AG10803 (cell line): ENCODE measurements around the gene TAF4.
"Not testable (repeated sequence)": the region's sequence is repeated elsewhere in the genome, so short reads cannot be mapped to it uniquely, and the experiment has no call there.

Experiments used
- DNase-seq: peaks from one replicate; pipeline ENCODE4 v3.0.0; 2010; ENCODE audit warnings: low read depth
- H3K4me3 ChIP-seq: 2 replicates; pipeline ENCODE4 v1.5.1; 2011; ENCODE audit warnings: mild to moderate bottlenecking, low read length, control low read depth
- TF ChIP-seq, protein P1 (sequence below): conservative IDR thresholded peaks from 2 replicates; pipeline ENCODE4 v1.5.1; 2011; ENCODE audit warnings: mild to moderate bottlenecking, low read length, control low read depth, inconsistent platforms

The TAF4 gene

GRCh38 chr20:61976263-61976643 is 89.4 kb downstream of the TAF4 start:
- no peak for DNase-seq
- TF ChIP-seq, protein P1, sequence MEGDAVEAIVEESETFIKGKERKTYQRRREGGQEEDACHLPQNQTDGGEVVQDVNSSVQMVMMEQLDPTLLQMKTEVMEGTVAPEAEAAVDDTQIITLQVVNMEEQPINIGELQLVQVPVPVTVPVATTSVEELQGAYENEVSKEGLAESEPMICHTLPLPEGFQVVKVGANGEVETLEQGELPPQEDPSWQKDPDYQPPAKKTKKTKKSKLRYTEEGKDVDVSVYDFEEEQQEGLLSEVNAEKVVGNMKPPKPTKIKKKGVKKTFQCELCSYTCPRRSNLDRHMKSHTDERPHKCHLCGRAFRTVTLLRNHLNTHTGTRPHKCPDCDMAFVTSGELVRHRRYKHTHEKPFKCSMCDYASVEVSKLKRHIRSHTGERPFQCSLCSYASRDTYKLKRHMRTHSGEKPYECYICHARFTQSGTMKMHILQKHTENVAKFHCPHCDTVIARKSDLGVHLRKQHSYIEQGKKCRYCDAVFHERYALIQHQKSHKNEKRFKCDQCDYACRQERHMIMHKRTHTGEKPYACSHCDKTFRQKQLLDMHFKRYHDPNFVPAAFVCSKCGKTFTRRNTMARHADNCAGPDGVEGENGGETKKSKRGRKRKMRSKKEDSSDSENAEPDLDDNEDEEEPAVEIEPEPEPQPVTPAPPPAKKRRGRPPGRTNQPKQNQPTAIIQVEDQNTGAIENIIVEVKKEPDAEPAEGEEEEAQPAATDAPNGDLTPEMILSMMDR, result no peak
- H3K4me3 ChIP-seq, result no peak overlapping the region

- DNase-seq, result no peak
- TF ChIP-seq, protein P1, result no peak
Observed at GRCh38 chr20:61975407-61976129, 90.1 kb downstream of the TAF4 start.

GRCh38 chr20:61974357-61974665 is 91.4 kb downstream of the TAF4 start:
- no peak overlapping the region for H3K4me3 ChIP-seq
- DNase-seq, result no peak
- TF ChIP-seq, protein P1, result no peak

More at GRCh38 chr20:61975407-61976129, 90.1 kb downstream of the TAF4 start:
- H3K4me3 ChIP-seq, result no peak overlapping the region

DNA sequence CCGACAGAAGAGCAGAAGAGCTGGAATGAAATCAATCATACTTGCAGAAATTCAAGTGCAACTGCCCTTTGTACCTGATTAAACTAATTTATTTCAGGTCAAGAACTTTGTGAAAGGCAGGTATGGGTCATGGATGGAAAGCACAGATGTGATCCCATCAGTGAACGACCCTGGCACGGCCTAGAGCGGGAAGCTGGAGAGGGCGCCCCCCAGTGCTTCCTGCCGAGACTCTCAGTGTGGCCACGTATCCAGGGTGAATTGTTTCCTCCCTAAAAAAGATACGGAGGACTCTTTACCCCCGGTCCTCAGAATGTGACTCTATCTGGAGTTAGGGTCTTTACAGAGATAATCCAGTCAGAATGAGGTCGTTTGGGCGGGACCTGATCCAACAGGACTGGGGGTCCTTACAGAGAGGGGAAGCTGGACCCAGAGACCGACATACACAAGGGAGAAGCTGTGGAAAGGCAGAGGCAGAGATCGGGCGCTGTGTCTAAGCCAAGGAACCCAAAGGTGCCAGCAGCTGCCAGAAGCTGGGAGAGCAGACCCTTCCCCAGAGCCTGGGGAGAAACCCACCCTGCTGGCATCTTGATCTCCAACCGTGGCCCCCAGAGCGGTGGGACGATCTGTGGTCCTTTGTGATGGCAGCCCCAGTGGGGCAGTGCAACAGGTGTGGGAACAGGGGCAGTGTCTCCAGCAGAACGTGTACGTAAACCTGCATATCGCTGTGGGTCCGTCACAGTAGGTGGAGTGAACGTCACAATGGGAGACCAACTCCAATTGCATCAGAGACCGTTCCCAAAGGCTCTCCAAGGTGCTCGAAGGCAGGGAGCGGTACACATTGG is 91.9 kb downstream of the TAF4 start:
- no peak for DNase-seq
- no peak overlapping the region for H3K4me3 ChIP-seq
- TF ChIP-seq, protein P1, result no peak

- H3K4me3 ChIP-seq, result no peak overlapping the region
- TF ChIP-seq, protein P1, result no peak
- DNase-seq, result no peak
Observed at GRCh38 chr20:61972636-61973508, 92.8 kb downstream of the TAF4 start.

DNA sequence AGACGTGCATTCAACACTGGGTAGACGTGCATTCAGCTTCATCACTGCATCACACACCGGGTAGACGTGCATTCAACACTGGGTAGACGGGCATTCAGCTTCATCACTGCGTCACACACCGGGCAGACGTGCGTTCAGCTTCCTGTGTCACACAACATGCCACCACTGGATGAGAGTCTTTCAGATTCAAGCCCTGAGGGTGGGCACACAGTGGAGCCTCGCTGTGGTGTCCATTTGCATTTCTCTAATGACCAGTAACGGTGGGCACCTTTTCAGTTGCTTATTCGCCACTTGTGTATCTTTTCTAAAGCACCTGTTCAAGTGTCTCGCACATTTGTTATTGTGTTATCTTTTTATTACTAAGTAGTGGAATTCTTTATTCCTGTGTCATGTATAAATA is 94.1 kb downstream of the TAF4 start:
- not testable (repeated sequence) for DNase-seq, H3K4me3 ChIP-seq

- no peak for DNase-seq
- no peak overlapping the region for H3K4me3 ChIP-seq
- TF ChIP-seq, protein P1, result no peak
Observed at GRCh38 chr20:61970357-61970756, 95.3 kb downstream of the TAF4 start.
